NCI-H1105 (cell line): ENCODE results near the gene MRPL37.
"Not testable (repeated sequence)": the region's sequence is repeated elsewhere in the genome, so short reads cannot be mapped to it uniquely, and the experiment has no call there.

Experiments
- DNase-seq: peaks from one replicate; lab custom pipeline; 2025; lab: John Stamatoyannopoulos, UW

The MRPL37 gene

GRCh38 chr1:54199765-54200518 lies at the start of gene MRPL37, which contains the start of gene CYB5RL:
TSS of gene MRPL37 (plus strand) at chr1:54200167. CDS start at chr1:54200244, 77 bp downstream.
TSS of gene CYB5RL (minus strand) at chr1:54200030. CDS start at chr1:54195616, 4,414 bp downstream.
- DNase-seq = peak; percentile 98

- DNase-seq = no peak
Measured at GRCh38 chr1:54151013-54151412, 49.0 kb upstream of the MRPL37 start.

- DNase-seq = no peak
Measured at GRCh38 chr1:54152696-54153095, 47.3 kb upstream of the MRPL37 start, which contains the start of gene CDCP2. TSS of gene CDCP2 (minus strand) at chr1:54153000. CDS start at chr1:54152922, 78 bp downstream.

GRCh38 chr1:54153535-54154439 lies 46.2 kb upstream of the MRPL37 start:
- DNase-seq = no peak

GRCh38 chr1:54156201-54156600 lies 43.8 kb upstream of the MRPL37 start:
- no peak for DNase-seq

DNA sequence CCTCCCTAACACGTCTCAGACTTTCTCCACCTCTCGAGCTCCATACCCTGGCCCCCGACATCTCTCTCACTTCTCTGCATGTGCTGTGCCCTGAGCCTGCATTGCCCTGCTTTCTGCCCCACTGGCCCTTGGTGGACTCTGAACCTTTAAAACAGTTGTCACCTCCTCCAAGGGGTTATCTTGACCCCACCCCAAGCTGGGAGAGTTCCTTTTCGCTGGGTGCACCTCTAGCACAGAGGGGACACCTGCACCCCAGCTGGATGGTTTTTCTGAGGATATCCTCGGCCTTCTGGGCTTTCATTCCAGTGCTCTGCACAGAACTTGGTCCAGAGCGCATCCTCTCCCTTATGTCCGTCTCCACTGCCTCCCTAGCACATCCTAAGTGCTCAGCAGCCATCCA lies 43.0 kb upstream of the MRPL37 start:
- no peak for DNase-seq

- no peak for DNase-seq
Measured at GRCh38 chr1:54157401-54157800, 42.6 kb upstream of the MRPL37 start.

- DNase-seq = no peak
Measured at GRCh38 chr1:54158071-54158470, 41.9 kb upstream of the MRPL37 start.

- DNase-seq = no peak
Measured at GRCh38 chr1:54159733-54160316, 40.1 kb upstream of the MRPL37 start.

GRCh38 chr1:54160351-54160750 lies 39.6 kb upstream of the MRPL37 start:
- DNase-seq = no peak

DNA sequence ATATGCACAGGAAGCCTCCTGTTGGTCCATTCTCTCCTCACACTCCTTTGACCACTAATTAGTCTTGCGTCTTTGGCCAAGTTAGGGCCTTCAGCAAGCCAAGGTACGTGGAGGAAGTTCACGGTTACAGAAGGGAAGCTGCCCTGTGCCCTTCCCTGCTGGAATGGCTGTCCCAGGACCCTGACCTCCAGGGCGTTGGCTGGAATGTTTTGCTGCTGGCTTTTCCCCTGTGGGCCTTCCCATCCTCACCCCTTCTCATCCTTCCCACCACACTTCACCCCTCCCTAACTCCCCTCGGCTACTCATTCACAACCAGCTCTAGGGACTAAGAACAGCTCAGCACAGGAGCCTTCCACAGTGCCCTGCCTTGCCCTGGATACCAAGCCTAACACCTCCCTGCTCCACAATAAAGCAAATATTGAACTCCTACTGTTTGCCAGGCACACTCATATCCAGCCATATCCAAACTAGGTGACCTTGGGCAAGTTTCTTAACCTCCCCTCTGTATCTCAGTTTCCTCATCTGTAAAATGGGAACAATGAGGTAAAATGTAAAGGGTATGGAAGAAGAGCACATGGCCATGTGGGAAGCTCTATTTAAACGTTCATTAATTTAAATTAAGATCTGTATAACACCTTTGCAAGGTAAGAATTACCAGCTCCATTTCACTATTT lies 38.3 kb upstream of the MRPL37 start:
- DNase-seq = no peak

GRCh38 chr1:54163051-54163450 lies 36.9 kb upstream of the MRPL37 start:
- DNase-seq = no peak

DNA sequence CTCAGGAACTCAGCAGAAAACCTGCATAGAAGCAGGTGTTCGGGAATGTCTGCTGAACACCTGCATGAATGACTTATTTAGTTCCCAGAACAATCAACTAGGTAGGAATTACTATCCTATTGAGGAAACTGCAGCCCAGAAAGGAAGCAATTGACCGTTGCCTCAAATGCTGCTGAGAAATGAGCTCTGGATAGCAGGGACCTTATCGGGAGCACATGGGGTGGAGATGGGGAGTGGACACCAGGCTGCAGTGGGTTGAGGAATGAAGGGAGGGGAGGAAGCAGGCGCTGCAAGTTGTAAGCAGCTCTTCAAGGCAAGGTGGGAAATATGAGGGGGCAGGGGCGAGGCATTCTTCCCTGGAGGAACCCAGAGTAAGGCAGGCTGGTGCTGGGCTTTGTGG lies 36.4 kb upstream of the MRPL37 start:
- DNase-seq = no peak

- DNase-seq = no peak
Measured at GRCh38 chr1:54165146-54165545, 34.8 kb upstream of the MRPL37 start.

GRCh38 chr1:54166357-54166756 lies 33.6 kb upstream of the MRPL37 start:
- not testable (repeated sequence) for DNase-seq

DNA sequence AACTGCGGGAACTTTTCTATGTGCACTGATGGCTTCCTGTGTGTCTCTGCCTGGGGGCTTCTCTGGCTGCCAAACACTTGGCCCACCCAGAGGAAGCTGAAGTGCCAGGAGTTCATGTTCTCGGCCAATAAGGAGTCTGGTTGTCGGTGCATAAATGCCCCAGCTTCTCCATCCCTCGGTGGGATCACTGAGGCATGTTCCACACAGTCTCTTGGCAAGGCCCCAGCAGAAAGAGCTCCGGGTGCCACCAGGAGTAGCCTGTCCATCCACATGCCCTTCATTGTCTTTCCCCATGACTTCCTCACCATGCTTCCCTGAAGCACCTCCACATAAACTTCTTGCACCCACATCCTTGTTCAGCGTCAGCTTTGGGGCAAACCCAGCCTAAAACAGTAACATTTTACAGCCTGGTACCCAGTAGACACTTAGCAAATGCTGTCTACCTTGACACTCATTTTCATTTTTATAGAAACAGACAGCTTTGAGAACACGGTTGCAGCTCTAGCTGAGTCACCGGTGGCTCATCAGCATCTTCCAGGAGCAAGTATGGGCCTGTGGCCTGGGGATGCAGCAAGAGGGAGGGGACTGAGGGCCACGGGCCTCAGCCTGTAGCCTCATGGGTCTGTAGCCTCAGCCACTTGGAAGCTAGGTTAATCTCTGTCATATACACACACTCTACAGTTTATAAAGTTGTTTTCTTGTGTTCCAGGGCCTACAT lies 32.4 kb upstream of the MRPL37 start:
- no peak for DNase-seq

GRCh38 chr1:54168206-54168965 lies 31.6 kb upstream of the MRPL37 start:
- DNase-seq = no peak

DNA sequence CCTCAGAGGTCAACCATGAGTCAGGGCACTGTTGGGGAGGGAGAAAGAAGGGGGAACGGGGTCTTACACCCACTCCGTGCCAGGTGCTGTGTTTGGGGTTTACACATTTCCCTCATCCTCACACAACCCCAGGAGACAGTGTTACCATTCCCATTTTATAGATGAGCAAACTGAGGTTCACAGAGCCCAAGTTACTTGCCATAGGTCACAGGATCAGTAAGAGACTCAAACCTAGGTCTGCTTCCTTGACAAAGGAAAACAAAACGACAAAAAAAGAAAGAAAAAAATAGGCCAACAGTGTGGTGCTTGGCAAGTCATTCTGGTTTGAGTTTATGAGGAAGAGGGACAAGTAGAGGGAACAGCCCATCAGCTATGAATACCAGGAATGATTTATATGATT lies 30.9 kb upstream of the MRPL37 start:
- DNase-seq = no peak

GRCh38 chr1:54171016-54171415 lies 29.0 kb upstream of the MRPL37 start:
- DNase-seq = no peak

DNA sequence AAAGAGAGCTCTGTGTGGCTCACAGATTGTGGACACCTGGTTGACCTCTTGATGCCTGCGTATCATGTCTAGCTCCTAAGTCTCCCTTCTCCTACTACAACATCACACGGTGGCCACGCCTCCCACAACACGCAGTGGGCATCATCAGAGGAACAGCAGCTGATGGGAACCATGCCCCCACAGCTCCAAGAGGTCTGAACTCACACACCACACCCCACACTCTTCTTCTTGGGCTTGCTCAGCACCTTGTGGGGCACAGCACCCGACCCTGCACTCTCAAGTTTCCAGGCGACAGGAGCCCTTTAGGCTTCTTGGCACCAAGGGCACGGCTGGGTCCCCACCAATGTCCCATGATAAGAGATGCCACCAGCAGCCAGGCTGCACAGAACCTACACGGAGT lies 28.4 kb upstream of the MRPL37 start:
- no peak for DNase-seq
